GM12891 (cell line): ENCODE data around the gene SF3B5.
"Not testable (repeated sequence)": the region's sequence is repeated elsewhere in the genome, so short reads cannot be mapped to it uniquely, and the experiment has no call there.

Experiments
- DNase-seq: peaks from one replicate; pipeline ENCODE4 v3.0.0; 2011; ENCODE audit warnings: low spot score; ENCODE audit not compliant: insufficient read length
- FAIRE-seq: peaks from 2 replicates; lab custom pipeline; 2011; peaks lifted over from hg19 to GRCh38; lab: Jason Lieb, UNC
- PAX5 ChIP-seq: IDR thresholded peaks from 2 replicates; pipeline ENCODE4 v1.6.1; 2011; ENCODE audit warnings: low read length, moderate library complexity, mild to moderate bottlenecking; ENCODE audit not compliant: insufficient read depth, severe bottlenecking
- POLR2A ChIP-seq: IDR thresholded peaks from 2 replicates; pipeline ENCODE4 v1.6.1; 2011; ENCODE audit warnings: low read depth, low read length, control low read depth
- POLR2AphosphoS5 ChIP-seq: IDR thresholded peaks from 2 replicates; pipeline ENCODE4 v1.6.1; 2011; ENCODE audit warnings: low read depth, low read length, control low read depth
- POU2F2 ChIP-seq: IDR thresholded peaks from 2 replicates; pipeline ENCODE4 v1.6.1; 2011; ENCODE audit warnings: low read depth, mild to moderate bottlenecking, control low read depth, low read length, moderate library complexity
- SPI1 ChIP-seq: IDR thresholded peaks from 2 replicates; pipeline ENCODE4 v1.6.1; 2011; ENCODE audit warnings: low read depth, low read length, control low read depth
- TAF1 ChIP-seq: IDR thresholded peaks from 2 replicates; pipeline ENCODE4 v1.6.1; 2011; ENCODE audit warnings: low read depth, low read length, control low read depth

SF3B5 gene

DNA sequence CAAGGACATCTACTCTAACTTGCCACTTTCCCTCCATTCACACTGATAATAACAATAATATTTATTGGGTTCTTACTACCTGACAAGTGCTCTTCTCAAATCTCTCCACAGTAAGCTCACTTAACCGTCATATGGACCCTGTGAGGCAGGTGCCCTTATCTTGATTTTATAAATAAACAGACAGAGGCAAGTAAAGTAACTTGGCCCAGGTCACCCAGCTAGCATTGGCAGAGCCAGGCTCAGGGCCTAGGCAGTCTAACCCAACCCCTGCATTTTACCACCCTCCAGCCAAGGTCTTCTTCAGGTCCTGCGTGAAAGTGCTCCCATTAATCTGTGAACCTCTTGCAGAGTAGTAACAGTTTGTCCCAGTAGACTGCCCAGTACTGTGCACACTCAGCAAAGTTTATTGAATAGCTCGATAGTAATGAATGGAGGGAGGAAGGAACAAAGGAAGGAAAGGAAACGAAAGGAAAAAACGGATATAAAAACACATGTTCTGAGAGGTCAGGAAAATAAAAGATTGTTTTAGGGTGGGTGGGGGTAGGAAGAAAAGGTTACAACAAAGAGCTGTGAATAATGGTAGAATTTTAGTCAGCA, 38.0 kb upstream of the SF3B5 start:
- TF ChIP-seq POLR2A: no peak
- no peak for TF ChIP-seq SPI1
- TF ChIP-seq TAF1: no peak
- no peak for TF ChIP-seq PAX5
- no peak for TF ChIP-seq POLR2AphosphoS5
- TF ChIP-seq POU2F2: no peak
- no peak for FAIRE-seq
- no peak for DNase-seq

DNA sequence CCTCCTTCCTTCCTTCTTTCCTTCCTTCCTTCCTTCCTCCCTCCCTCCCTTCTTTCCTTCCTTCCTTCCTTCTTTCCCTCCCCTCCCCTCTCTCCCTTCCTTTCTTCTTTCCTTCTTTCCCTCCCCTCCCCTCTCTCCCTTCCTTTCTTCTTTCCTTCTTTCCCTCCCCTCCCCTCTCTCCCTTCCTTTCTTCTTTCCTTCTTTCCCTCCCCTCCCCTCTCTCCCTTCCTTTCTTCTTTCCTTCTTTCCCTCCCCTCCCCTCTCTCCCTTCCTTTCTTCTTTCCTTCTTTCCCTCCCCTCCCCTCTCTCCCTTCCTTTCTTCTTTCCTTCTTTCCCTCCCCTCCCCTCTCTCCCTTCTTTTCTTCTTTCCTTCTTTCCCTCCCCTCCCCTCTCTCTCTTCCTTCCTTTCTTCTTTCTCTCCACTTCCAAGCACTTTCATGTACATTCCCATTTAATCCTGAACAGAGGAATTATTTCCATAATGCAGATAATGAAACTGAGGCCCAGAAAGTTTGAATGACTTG, 36.9 kb upstream of the SF3B5 start:
- DNase-seq, FAIRE-seq: not testable (repeated sequence)

DNA sequence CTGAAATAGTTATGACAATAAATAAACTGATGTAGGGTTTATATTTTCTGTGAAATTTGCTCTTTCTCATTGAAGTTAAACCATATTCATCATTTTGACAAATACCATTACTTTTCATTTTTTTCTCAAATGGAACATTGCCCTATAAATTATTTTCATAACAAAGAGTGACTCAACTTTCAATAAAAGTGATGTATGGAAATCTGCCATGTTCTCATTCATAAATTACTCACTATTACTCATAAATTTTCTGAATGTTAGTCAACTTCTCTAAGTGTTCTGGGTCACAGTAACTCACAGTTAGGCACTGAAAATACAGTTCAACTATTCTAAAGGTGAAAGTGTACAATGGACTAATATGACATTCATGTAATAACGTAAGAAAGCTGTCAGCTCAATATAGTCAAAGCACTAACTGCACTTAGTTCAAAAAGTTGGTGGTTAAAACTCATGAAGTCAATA, 35.9 kb upstream of the SF3B5 start:
- TF ChIP-seq PAX5 (no peak), POLR2AphosphoS5 (no peak), SPI1 (no peak), POU2F2 (no peak), TAF1 (no peak), POLR2A (no peak)
- DNase-seq (no peak), FAIRE-seq (peak; percentile 56)

DNA sequence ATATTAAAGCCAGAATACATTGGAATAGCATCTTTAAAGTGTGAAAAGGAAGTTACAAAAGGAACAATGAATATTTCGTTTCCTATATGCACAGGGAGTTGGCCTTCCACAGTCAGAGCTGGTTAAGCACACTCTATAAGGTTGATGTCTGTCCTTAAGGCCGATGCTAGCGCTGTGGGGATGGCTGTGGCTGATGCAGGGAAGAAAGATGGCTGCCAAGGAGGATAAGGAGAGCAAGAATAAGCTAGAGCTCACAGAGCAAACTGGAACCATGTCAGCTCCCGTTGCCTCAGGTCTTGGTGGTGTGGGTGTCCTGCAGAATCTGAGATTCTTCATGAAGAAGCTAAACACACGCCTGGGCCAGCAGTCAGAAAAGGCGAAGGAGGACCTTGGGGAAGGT, 34.1 kb upstream of the SF3B5 start:
- FAIRE-seq (no peak), DNase-seq (no peak)
- TF ChIP-seq SPI1 (no peak), POLR2A (no peak), POLR2AphosphoS5 (no peak), PAX5 (no peak), POU2F2 (no peak), TAF1 (no peak)

DNA sequence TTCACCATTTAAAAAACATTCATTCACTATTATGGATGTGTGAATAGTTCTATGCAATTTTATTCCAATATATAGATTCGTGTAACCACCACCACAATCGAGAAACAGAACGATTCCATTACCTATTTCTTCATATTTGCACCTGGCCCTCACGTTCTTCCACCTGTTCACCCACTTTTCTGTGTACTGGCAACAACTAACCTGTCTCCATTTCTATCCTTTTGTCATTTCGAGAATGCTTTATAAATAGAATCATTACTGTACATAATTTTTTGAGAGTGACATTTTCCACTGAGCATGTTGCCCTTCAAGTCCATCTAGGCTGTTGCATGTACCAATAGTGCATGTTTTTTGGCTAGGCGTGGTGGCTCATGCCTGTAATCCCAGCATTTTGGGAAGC, 31.7 kb upstream of the SF3B5 start:
- FAIRE-seq: peak; percentile 50
- no peak for TF ChIP-seq PAX5
- TF ChIP-seq TAF1: no peak
- TF ChIP-seq POLR2AphosphoS5: no peak
- TF ChIP-seq POLR2A: no peak
- TF ChIP-seq POU2F2: no peak
- TF ChIP-seq SPI1: no peak

DNA sequence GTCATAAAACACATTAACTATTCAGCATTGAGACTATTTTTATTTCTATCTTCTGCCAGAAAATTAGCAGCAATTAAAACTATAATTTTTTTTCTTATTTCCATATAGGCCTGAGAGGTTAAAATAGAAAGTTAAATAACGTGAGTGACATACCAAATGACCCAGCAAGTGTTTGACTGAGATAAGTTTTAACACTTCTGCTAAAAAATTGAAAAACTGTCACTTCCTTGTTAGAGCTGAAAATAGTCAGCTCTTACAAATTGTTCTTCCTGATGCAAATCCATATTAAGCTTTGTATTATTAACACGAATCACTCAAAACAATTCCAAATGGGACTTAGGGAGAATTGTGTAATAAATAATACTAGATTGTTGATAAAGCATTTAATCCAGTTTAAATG, 28.5 kb upstream of the SF3B5 start:
- DNase-seq: no peak
- FAIRE-seq: no peak
- TF ChIP-seq POU2F2 (no peak), POLR2AphosphoS5 (no peak), SPI1 (no peak), POLR2A (no peak), PAX5 (no peak), TAF1 (no peak)

More for the DNA sequence above, 31.7 kb upstream of the SF3B5 start:
- no peak for DNase-seq

DNA sequence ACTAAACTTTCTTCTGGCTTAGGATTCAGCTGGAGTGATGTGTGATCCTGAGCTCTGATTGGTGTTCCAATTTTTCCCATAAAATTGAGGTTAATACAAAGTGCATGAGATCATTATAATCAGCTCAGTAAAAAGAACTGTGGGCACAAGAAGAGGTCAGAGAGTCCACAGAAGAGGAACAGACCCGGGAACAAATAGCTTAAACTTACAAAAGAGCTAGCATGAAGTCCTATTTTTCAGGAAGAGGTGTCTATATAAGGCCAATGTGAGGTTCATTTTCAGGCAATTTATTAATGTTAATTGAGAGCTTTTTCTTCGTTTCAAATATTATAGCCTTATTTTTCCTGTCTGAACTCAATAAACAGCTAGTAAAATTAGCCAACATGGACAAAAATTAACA, 28.0 kb upstream of the SF3B5 start:
- no peak for DNase-seq
- FAIRE-seq: no peak
- TF ChIP-seq PAX5 (no peak), POLR2AphosphoS5 (no peak), POLR2A (no peak), POU2F2 (no peak), TAF1 (no peak), SPI1 (no peak)

DNA sequence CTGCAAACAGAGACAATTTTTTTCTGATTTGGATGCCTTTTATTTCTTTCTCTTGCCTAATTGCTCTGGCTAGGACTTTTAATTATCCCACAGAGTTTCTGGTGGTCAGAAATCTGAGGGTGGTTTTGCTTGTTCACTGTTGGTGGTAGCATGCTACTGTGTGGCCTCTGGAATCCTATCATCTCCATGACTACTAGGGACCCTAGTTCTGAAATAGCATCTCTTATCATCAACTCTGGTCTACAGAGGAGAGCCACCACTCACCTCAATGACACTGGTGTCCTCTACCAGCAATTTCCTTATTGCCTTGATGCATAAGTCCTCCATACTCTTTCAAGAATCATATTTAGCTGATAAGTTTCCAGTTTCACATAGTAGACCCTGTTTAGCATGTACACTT, 27.5 kb upstream of the SF3B5 start:
- no peak for FAIRE-seq
- TF ChIP-seq SPI1 (no peak), PAX5 (no peak), TAF1 (no peak), POU2F2 (no peak), POLR2AphosphoS5 (no peak), POLR2A (no peak)
- DNase-seq: no peak

DNA sequence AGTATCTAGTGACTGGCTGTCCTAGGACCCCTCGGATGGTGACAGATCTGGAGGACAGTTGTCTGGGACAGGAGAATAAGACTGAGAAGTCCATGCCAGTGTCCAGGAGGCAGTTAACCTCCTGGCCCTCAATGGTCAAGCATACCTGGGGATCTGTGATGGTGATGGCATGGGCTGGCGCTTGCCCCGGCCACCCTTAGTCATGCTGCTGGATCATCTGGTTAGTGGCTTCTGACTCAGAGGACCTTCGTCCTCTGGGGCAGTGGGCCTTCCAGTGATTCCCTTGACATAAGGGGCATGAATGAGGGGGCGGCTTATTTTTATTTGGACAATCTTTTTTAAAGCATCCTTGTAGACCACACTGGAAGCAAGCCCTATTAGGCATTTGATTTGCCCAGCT, 24.0 kb upstream of the SF3B5 start:
- TF ChIP-seq POU2F2 (no peak), TAF1 (no peak), SPI1 (no peak), POLR2AphosphoS5 (no peak), PAX5 (no peak), POLR2A (no peak)
- FAIRE-seq (no peak), DNase-seq (no peak)

DNA sequence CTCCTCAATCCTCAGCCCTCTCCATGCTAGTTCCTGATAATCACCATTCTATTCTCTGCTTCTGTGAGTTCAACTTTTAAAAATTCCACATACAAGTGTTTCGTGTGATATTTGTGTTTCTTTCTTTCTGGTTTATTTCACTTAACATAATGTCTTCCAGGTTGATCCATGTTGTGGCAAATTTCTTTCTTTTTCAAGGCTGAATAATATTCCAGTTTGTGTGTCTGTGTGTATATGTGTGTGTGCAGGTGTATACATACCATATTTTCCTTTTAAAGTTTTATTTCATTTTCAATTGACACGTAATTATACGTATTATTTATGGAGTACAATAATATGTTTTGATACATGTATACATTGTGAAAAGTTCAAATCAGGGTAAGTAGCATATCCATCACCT, 19.8 kb upstream of the SF3B5 start:
- FAIRE-seq (no peak), DNase-seq (no peak)
- TF ChIP-seq POLR2AphosphoS5: no peak
- no peak for TF ChIP-seq TAF1
- TF ChIP-seq POLR2A: no peak
- TF ChIP-seq PAX5: no peak
- no peak for TF ChIP-seq POU2F2

DNA sequence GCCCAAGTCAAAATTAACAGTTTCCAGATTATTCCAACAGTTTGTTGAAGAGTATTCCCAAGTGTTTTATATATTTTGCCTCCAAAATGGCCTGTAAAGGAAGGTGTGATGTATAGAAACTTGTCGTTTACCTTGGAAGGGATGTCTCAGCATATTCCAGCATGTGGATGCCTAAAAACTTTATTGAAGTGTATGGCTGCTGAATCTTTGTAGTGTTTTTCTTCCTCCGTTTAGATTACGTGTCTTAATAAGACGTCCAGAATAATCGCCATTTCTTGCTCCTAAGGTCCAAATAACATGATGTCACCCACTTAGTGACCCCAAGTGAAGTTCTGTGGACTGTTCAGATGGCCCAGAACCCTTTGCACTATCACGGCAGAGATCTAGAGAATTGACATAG, 18.0 kb upstream of the SF3B5 start:
- FAIRE-seq (no peak), DNase-seq (no peak)
- TF ChIP-seq SPI1: no peak
- no peak for TF ChIP-seq PAX5
- no peak for TF ChIP-seq POLR2A
- no peak for TF ChIP-seq TAF1
